Neural cell (in vitro differentiated cells): Measurements from ENCODE around the gene PARD3B. TPM values are rescaled to one million over a fixed set of nuclear protein-coding genes. Genes with fewer than 3 reads are reported as not detected.

Source experiments
- H2AFZ ChIP-seq: fragments of 200-600, 300-800 bp; sonication (generic), shearing (Covaris generic); 2 replicates; pipeline ENCODE4 v1.6.0; 2014; ENCODE audit warnings: low read depth, mild to moderate bottlenecking, antibody characterized with exemption, low read length, moderate library complexity
- H3F3A ChIP-seq: fragments of 200-600 bp; shearing (Covaris generic); 2 replicates; pipeline ENCODE4 v1.6.1; 2016; ENCODE audit warnings: mild to moderate bottlenecking, moderate library complexity, mixed read lengths, antibody characterized with exemption, low read length; ENCODE audit not compliant: insufficient read depth, poor library complexity, severe bottlenecking
- H3K27ac ChIP-seq: fragments of 200-600, 300-800 bp; sonication (generic), shearing (Covaris generic); 2 replicates; pipeline ENCODE4 v1.5.1; 2014; ENCODE audit warnings: mild to moderate bottlenecking, low read length, moderate library complexity
- H3K27me3 ChIP-seq: fragments of 300-800, 200-600 bp; sonication (generic), shearing (Covaris generic); 2 replicates; pipeline ENCODE4 v1.6.0; 2014; ENCODE audit warnings: mild to moderate bottlenecking, low read depth, low read length, moderate library complexity; ENCODE audit not compliant: insufficient read depth
- H3K36me3 ChIP-seq: fragments of 300-800, 200-600 bp; sonication (generic), shearing (Covaris generic); 2 replicates; pipeline ENCODE4 v1.5.1; 2014; ENCODE audit warnings: mild to moderate bottlenecking, antibody characterized with exemption, low read length, moderate library complexity; ENCODE audit not compliant: insufficient read depth
- H3K4me2 ChIP-seq: fragments of 300-800, 200-600 bp; sonication (generic), shearing (Covaris generic); 2 replicates; pipeline ENCODE4 v1.6.0; 2014; ENCODE audit warnings: mild to moderate bottlenecking, low read length
- H3K4me3 ChIP-seq: fragments of 300-800, 200-600 bp; sonication (generic), shearing (Covaris generic); 2 replicates; pipeline ENCODE4 v1.5.1; 2014; ENCODE audit warnings: mild to moderate bottlenecking, low read length, moderate library complexity
- H3K79me2 ChIP-seq: fragments of 200-600 bp; shearing (Covaris generic); replicated peaks from 2 replicates; pipeline ENCODE4 v1.6.0; 2014; ENCODE audit warnings: mild to moderate bottlenecking, low read length, moderate library complexity; ENCODE audit not compliant: insufficient read depth
- H3K9ac ChIP-seq: fragments of 300-800, 200-600 bp; sonication (generic), shearing (Covaris generic); 2 replicates; pipeline ENCODE4 v1.6.1; 2016; ENCODE audit warnings: mild to moderate bottlenecking, low read length, mixed read lengths
- H3K9me2 ChIP-seq: fragments of 200-600 bp; shearing (Covaris generic); 2 replicates; pipeline ENCODE4 v1.6.1; 2016; ENCODE audit warnings: mild to moderate bottlenecking, low read length, mixed read lengths; ENCODE audit not compliant: insufficient read depth
- H3K9me3 ChIP-seq: fragments of 200-600, 300-800 bp; sonication (generic), shearing (Covaris generic); 2 replicates; pipeline ENCODE4 v1.6.1; 2016; ENCODE audit warnings: mild to moderate bottlenecking, mixed run types, low read length, moderate library complexity, mixed read lengths
- H4K20me1 ChIP-seq: fragments of 200-600 bp; shearing (Covaris generic); 2 replicates; pipeline ENCODE4 v1.6.1; 2016; ENCODE audit warnings: mild to moderate bottlenecking, mixed run types; ENCODE audit not compliant: insufficient read depth
- CTCF ChIP-seq: fragments of 450-650 bp; IDR thresholded peaks from 2 replicates; pipeline ENCODE4 v1.5.1; 2014; ENCODE audit warnings: antibody characterized with exemption, mild to moderate bottlenecking, moderate library complexity; ENCODE audit not compliant: poor library complexity, severe bottlenecking
- EP300 ChIP-seq: fragments of 450-650 bp; conservative IDR thresholded peaks from 2 replicates; pipeline ENCODE4 v1.6.1; 2014; ENCODE audit warnings: antibody characterized with exemption, mild to moderate bottlenecking, moderate library complexity; ENCODE audit not compliant: poor library complexity, severe bottlenecking
- EZH2 ChIP-seq: fragments of 200-600, 300-800 bp; shearing (Covaris generic), sonication (generic); IDR thresholded peaks from 2 replicates; pipeline ENCODE4 v1.6.1; 2014; ENCODE audit warnings: antibody characterized with exemption, low read length, borderline replicate concordance, mild to moderate bottlenecking; ENCODE audit not compliant: insufficient read depth, poor library complexity, severe bottlenecking
- MXI1 ChIP-seq: fragments of 450-650 bp; conservative IDR thresholded peaks from 2 replicates; pipeline ENCODE4 v1.6.1; 2014; ENCODE audit warnings: antibody characterized with exemption, mild to moderate bottlenecking; ENCODE audit not compliant: poor library complexity, severe bottlenecking
- POLR2AphosphoS5 ChIP-seq: IDR thresholded peaks from 2 replicates; pipeline ENCODE4 v1.6.1; 2012
- RAD21 ChIP-seq: fragments of 450-650 bp; conservative IDR thresholded peaks from 2 replicates; pipeline ENCODE4 v1.6.1; 2014; ENCODE audit warnings: antibody characterized with exemption, mild to moderate bottlenecking, moderate library complexity
- REST ChIP-seq: IDR thresholded peaks from 2 replicates; pipeline ENCODE4 v1.6.1; 2012; ENCODE audit warnings: borderline replicate concordance
- SMC3 ChIP-seq: fragments of 450-650 bp; conservative IDR thresholded peaks from 2 replicates; pipeline ENCODE4 v1.6.1; 2014; ENCODE audit warnings: antibody characterized with exemption, mild to moderate bottlenecking, moderate library complexity; ENCODE audit not compliant: poor library complexity
- TAF1 ChIP-seq: IDR thresholded peaks from 2 replicates; pipeline ENCODE4 v1.6.1; 2012; ENCODE audit warnings: low read depth
- polyA plus RNA-seq: library from polyadenylated mRNA; depleted of rRNA; stranded (reverse); fragments of >200 nt; gene quantifications from 2 replicates; pipeline ENCODE4 v1.2.3, GENCODE V29; 2014

The PARD3B gene
- polyA plus RNA-seq, 1 donor from 2014 or later: 0.54 TPM

GRCh38 chr2:205439621-205440020 is 894.3 kb downstream of the PARD3B start:
- TF ChIP-seq EZH2 (no peak), SMC3 (no peak), REST (no peak), CTCF (no peak), MXI1 (no peak), RAD21 (no peak), POLR2AphosphoS5 (no peak), TAF1 (no peak), EP300 (no peak)
- Histone ChIP-seq H2AFZ (no peak overlapping the region), H3K36me3 (no peaks in the 10 kb centered on the region), H3K27me3 (no peaks in the 10 kb centered on the region), H4K20me1 (no peaks in the 10 kb centered on the region), H3K79me2 (no peaks in the 10 kb centered on the region), H3K9ac (no peak overlapping the region), H3K27ac (no peak overlapping the region), H3F3A (no peaks in the 10 kb centered on the region), H3K4me2 (no peak overlapping the region), H3K9me3 (no peaks in the 10 kb centered on the region), H3K4me3 (no peak overlapping the region), H3K9me2 (no peaks in the 10 kb centered on the region)

GRCh38 chr2:205441524-205441923 is 896.2 kb downstream of the PARD3B start:
- no peaks in the 10 kb centered on the region for H4K20me1 ChIP-seq
- no peaks in the 10 kb centered on the region for H3K9me2 ChIP-seq
- TF ChIP-seq REST: no peak
- TF ChIP-seq MXI1: no peak
- TF ChIP-seq POLR2AphosphoS5: no peak
- no peak for TF ChIP-seq EZH2
- TF ChIP-seq RAD21: no peak
- TF ChIP-seq CTCF: no peak
- TF ChIP-seq EP300: no peak
- TF ChIP-seq TAF1: no peak
- TF ChIP-seq SMC3: no peak
- H3K4me3 ChIP-seq: no peak overlapping the region
- H3K79me2 ChIP-seq: no peaks in the 10 kb centered on the region
- H3F3A ChIP-seq: no peaks in the 10 kb centered on the region
- H3K27ac ChIP-seq: no peak overlapping the region
- no peak overlapping the region for H3K4me2 ChIP-seq
- no peaks in the 10 kb centered on the region for H3K27me3 ChIP-seq
- H3K36me3 ChIP-seq: no peaks in the 10 kb centered on the region
- H3K9ac ChIP-seq: no peak overlapping the region
- no peaks in the 10 kb centered on the region for H3K9me3 ChIP-seq
- no peak overlapping the region for H2AFZ ChIP-seq
